Occipital lobe (tissue), 2 donors: Measurements from ENCODE around the gene CARMIL1. TPM values are rescaled to one million over a fixed set of nuclear protein-coding genes. Genes with fewer than 3 reads are reported as not detected.

Source experiments
- DNase-seq: peaks from one replicate; lab custom pipeline; 2025; lab: John Stamatoyannopoulos, UW
- total RNA-seq: library from RNA; depleted of rRNA; stranded (reverse); fragments of >200 nt; gene quantifications from one replicate; pipeline ENCODE4 v1.2.3, GENCODE V29; 2014

CARMIL1 gene
- total RNA-seq, 1 donor from 2014 or later = 30.4 TPM

DNA sequence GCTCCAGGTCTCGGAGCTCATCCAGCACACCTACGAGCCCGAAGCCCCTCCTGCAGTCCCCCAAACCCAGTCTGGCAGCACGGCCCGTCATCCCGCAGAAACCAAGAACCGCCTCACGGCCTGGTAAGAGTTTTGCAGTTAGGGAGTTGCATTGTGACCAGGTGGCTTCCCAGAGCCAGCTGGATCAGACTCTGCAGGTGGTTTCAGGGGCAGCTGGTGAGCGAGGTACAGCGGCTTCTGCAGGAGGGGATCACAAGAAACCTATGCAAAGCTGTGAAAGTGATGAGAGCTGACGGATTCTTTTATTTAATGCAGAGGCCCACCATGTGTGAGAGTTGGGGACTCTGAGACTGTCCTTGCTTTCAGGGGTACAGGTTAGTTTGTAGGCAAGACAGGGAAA lies 327.0 kb downstream of the CARMIL1 start:
- DNase-seq = no peak

DNA sequence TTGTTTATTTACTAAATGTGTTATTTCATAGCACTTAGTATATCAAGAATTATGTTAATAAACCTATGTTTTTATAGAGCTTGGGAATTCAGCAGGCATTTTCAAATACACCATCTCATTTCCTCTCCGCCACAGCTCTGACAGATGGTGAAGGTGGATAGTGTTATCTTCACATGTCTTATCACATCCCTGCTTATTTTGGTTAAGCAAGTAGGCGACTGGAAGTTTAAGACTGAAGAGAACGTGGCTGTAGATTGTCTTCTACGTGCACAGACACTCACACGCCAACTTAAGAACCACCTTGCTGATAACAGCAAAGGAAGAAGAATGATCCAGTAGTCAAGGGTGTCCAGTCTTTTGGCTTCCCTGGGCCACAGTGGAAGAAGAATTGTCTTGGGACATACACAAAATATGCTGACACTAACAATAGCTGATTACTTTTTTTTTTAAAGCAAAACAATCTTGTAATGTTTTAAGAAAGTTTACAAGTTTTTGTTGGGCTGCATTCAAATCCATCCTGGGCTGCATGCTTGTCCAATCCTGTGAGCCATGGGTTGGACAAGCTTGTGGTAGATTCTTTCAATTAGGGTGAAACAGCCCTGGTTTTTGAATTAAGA lies 329.5 kb downstream of the CARMIL1 start:
- no peak for DNase-seq

DNA sequence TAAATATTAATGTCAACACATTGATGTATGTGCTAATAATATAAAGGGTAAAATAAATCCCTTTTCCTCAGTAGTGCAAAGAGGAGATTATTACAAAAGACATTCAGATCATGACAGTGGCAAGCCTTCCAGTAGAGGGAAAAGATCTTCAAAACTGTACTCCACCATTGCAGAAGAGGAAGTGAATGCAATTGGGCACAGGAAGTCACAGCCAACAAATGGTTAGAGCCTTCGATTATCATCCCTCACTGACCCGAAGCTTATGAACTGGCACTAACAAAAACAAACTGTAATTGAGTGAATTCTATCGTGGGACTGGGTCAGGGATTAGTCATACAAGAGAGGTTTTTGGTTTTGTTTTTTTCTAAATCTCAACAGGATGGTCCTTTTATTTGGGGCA lies 333.5 kb downstream of the CARMIL1 start:
- DNase-seq = no peak

DNA sequence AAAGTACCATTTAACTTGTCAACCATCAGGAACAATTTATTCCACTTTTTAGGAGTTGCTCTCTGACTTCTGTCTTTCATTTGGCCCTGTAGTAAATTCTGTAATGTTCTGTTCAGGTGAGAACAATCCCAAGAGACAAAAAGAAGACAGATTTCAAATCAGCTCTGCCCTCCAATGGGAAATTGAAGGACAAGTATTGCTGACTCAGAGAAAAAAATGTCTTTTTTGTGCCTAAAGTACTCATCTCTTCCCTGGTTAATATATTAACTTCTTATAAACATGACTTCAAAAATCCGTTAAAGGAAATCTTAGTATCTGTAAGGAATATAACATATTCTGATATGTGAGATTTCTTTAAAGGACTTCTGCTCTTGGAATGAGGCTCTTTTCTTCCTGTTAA lies 334.2 kb downstream of the CARMIL1 start:
- DNase-seq = no peak

DNA sequence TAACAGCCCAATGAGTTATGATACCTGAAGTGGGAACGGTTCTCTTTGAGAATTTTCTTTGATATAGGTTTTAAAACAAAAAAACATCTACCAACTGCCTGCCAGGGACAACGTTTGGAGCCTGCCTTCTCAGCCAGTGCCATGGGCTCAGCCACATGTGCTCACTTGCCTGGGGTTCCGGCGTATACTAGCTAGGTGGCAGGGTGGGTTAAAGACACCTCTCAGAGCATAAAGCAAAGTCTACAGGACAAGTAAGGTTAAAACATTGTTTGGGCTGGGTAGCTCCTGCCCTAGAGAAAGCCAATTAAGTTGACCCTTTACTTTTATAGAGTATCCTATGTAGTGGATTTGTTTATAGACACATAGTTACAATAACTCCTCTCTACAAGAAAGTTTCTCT lies 334.9 kb downstream of the CARMIL1 start:
- DNase-seq = no peak

DNA sequence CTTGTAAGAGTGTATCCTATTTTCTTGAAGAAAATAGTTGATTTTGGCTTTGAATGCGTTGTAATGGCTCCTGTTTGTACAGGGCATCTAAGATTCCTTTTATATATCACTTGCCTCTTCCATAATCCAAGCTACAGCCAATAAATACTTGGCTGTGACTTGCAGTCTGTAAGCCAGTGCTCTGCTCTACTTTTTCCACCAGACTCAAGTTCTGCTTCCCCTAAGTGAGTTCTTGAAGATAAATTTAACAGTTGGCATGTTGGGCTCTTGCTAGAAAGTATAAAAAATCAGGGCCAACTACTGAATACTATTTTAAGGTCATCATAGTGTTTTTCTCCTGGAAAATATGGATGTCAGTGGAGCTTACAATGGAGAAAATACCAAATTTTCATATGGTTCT lies 336.3 kb downstream of the CARMIL1 start:
- no peak for DNase-seq

DNA sequence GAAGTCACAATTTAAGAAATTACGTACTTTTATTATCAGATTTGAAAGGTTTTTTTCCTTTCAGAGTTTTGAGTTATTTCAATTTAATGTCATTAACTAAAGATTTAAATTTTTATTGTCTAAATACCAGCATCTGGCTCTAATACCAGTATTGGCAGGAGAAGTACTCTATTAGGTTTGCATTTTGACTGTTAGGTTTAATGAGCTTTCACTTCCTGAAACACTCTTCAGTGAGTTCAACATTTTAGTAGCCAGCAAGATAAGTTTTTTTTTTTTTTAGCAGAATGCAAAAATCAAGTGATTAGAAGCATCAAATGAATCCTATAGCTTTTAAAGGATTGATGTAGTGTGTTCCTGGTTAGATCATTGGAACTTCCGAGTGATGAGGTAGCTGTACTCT lies 338.8 kb downstream of the CARMIL1 start:
- no peak for DNase-seq

DNA sequence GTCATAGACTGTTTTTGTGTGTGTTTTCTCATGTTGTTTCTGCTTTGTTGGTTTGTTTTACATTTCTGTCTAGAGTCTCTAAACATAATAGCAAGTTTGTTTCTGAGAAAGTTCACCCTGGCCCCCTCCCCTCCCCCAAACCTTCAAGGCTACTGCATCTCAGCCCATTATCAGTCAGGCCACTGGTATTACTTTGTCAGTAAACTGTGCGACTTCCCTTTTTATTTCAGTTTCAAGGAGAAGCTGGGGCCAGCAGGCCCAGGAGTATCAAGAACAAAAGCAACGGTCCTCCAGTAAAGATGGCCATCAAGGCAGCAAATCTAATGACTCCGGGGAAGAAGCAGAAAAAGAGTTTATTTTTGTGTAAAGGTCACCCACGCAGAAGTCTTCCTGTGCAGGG lies 340.0 kb downstream of the CARMIL1 start:
- DNase-seq = no peak

DNA sequence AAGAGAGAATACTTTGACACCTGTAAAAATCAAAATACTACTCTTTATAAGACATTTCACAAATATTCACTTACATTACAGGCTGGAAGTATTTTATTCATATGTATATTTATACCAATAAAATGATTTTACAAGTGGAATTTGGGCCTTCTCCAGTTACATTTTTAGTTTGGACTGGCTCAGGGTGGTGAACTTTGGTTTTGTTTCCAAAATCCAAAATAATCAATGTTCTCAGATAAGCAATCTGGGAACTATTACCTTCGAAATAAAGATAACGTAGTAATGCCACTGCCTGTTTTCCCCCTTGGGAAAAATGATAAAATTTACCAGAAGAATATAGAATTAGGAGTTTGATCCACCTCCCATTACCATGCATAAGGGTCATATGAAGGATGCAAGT lies 341.2 kb downstream of the CARMIL1 start:
- DNase-seq = no peak

DNA sequence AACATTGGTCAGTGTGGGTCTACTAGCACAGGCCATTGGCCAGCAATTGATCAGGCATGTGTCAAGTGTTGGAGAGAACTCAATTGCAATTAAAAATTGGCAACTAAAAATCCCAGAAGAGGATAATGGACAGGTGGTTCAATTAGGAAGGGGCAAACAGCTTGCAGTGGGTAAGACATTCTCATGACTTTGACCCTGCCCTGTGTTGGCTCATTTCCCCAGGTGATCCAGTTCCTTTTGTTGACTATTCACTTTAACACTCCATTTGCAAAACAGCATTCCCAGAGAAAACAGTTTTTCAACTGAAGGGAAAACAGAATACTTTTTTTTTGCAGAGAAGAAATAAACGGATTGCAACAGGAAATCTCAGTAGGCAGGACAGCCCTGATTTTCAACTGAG lies 343.9 kb downstream of the CARMIL1 start:
- DNase-seq = no peak

DNA sequence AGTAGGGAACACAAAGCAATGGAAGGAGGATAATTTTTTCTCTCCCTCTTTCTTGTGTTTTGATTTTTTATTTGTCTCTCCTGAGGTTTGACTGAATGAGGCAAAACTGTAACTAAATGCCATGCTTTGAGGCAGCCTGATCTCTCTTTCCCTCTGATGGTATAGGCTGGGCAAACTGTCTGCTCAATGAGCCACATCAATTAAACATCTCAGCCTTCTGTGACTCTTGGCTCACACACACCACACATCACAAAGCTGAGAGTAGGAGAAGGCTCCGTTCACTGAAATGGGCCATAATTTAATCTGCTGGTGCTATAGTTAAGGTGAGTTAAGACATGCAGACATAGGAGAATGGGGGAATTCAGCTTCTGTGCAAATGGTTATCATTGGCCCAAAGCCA lies 344.7 kb downstream of the CARMIL1 start:
- no peak for DNase-seq

DNA sequence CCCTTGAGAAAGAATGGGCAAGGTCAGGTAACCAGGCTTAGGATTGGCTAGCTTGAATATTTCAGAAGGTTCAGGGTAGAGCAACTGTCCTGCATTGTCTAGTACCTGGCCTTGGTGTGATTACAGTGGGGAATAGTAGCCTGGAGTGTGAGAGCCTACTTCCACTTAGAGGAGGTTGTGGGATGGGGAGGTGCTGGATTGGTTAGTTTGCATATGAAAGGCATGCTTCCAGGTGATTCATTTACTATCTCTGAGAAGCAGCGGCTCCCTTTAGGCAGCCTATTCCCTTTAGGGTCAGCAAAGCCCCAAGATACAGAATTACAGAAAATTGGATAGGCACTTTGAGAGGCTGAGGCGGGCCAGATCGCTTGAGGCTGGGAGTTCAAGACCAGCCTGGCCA lies 347.8 kb downstream of the CARMIL1 start:
- DNase-seq = no peak

DNA sequence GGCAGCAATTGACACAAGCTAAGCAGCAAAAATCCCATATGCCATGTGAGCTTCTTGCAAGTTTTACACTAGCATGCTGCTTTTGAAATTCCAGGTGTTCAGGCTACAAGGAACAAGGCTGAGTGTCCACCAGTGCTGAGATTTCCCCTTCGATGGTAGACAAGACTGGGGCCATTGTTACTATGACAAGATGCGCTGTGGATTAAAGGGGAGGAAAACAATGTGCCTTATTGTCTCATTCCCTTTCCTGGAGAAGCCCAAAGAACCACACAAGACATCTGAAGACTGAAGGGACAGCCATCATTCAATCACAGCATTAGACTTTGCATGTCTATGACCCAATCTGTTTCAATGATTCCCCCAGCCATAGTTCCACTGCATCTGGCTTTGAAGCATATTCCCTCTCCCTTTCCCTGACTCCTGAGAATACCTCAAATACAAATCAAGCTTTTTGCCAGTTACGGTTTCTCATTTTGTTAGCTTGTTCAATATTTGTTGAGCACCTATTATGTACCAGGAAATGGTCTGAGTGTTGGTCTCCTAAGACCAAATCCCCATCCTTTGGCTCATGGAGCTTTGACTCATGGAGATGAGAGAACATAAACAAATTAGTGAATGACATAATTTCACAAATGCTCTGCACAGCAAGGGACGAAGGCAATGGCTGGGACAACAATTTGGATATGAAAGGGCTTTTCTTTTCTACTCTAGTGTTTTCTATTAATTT lies 349.5 kb downstream of the CARMIL1 start:
- DNase-seq = no peak

DNA sequence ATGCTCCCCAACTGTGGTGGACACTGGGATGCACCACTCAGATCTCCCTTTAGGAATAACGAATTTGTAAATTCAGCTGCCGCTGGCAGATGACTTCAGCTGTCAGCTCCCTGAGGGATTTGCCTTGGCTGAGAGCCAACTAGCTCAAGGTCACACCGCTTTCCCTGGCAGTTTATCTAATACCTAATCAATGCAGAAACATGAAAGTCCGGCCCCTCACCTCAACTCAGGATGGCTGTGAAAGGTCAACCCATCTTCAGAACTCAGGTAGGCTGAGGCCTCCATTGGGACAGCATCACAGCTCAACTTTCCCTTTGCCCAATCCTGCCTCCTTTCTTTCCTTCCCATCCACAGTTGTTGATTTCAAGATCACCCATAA lies 350.0 kb downstream of the CARMIL1 start:
- DNase-seq = no peak

DNA sequence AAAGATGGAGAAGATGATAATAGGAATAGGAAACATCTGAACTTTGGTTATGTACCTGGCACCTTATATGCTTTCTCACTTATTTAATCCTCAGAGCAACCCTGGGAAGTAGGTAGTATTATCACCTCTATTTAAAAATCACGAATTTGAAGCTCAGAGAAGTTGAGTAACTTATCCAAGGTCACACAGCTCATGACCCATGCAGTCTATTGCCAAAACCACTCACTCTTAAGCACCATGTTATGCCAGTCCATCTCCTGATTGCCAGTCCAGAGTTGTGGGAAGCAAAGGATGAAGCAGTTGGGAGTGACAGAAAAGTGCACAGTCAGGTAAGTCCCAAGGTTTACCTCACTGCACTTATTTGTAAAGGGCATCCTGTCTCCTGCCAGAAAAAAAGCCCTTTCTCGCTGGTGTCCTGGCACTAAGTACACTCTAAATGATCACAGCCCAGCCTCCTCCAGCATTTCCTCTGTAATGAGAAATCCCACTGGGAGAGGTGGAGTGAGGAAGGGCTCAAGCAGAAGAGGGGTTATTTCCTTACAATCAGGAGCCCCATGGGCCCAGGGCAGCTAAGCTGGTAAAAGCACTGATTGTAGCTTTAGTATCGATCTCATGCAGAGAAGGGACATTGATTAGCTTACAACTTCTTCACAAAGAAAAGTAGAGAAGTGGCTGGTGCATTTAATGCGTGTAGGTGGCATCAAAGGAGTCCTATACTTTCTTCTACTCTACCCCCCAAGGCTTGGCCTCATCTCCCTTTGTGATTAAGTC lies 351.5 kb downstream of the CARMIL1 start:
- no peak for DNase-seq

DNA sequence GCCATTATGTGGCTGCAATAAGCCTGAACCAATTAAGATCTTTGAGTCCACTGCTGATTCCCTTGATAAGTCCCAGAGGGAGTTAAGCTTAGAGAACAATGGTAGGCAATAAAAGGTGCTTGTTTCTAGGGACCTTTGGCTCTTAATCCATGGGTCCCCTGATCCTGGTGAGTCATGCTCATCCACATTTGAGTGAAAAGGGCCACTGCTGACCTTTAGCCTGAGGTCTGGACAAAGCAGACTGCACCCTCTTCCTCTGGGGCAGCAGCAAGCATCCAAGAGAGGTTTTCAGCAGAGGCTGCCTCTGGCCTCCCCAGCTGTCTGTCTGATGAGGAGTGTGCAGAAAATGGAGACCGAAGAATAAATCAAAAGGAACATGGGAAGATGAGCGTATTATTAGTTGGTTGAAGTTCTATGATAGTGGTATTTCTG lies 356.7 kb downstream of the CARMIL1 start:
- DNase-seq = no peak

DNA sequence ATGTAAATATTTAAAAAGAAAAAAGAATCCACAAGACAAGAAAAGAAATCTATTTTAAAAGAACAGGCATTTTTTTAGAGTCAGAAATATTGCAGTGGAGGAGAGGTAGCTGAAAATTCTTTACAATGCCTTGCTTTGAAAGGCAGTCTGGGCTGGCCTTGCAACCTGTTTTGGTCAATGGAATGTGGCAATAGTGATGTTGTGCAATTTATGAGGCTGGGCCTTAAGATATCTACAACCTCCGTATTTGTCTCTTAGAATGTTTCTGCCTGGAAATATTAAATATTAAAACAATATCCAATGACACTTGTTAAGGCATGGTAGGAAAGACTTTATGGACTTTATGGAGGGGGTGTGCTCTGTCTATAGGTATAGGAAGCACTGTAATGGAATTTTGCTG lies 358.0 kb downstream of the CARMIL1 start:
- DNase-seq = no peak

DNA sequence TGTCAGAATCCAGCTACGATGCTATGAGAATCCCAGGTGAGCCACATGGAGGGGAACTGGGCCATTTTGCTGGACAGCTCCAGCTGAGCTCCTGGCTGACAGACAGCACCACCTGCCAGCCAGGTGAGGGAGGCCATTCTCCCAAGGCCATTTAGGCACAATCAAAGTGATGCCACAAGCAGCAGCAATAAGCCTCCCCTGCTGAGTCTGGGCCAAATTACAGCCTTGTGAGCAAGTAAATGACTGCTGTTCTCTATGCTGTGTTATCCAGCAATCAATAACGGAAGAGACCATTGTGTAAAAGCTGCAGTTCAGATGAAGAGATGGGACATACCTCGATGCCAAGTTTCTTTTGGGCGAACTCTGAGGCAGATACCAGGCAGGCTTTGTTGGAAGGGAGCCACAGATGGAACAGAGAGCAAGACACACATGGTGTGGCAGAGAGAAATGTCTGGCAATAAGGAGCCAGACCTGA lies 358.8 kb downstream of the CARMIL1 start:
- no peak for DNase-seq

DNA sequence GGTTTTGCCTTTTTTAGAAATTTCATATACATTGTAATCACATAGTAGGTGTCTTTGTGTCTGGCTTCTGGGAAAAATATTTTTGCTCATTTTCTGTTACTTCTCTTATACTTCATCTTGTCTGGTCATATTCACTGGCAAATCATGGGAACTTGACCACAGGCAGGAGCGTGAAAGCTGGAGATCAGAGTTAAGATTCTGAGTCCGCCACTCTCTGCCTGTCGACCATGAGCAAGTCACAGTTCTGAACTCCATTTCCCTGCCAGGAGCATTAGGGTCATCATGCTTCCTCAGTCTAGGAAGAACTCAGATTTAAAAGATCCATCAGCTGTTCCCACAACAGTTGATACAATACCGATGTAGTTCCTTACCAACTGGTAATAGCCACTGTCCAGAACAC lies 360.5 kb downstream of the CARMIL1 start:
- DNase-seq = no peak

DNA sequence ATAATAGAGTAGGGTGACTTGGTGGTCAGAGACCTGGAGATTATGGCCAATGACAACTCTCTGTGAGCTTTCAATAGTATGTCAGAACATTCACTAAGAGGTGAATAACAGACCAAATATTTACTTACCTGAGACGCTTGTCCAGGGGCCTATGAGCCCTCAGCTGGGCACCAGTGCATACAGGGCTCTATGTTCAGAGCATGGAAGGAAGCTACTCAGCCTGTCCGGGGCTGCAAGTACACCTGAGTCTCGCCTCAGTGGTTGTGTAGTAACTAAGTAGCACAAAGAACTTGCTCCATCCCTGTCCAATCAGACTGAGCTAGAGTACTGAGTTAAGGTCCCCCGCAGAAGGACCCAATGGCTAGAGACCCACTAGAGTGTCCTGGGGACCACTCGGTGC lies 361.3 kb downstream of the CARMIL1 start:
- DNase-seq = no peak

DNA sequence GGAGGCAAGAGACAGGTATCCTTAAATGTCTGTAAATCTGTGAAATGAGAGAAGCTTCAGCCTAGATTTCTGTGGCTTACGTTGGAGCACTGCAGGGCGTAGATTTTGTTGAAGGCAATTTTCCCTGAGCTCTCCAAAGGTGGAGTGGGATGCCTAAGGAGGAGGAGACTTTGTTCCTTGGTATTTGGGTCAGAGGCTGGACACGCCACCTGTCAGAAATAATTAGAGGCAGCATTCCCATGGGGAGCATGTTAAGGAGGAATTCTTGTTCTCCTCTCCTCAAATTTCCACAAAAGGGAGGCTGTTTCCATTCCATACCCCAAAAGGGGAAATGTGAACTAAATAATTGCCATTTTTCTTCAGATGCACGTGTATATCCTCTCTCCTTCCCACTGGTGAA lies 361.7 kb downstream of the CARMIL1 start:
- no peak for DNase-seq

DNA sequence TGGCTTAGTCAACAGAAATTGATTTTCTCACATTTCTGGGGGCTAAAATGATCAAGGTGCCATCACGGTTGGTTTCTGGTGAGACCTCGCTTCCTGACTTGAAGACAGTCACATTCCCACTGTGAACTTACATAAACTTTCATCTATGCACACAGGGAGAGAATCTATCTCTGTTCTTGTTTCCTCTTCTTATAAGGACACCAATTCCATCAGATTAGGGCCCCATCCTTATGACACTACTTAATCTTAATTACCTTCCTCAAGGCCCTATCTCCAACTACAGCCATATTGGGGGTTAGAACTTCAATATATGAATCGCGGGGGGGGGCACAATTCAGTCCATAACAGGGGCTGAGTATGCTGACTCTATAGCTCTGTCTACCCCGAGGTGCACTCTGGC lies 362.2 kb downstream of the CARMIL1 start:
- DNase-seq = no peak
